ENCODE data around the gene DEK.

DNA sequence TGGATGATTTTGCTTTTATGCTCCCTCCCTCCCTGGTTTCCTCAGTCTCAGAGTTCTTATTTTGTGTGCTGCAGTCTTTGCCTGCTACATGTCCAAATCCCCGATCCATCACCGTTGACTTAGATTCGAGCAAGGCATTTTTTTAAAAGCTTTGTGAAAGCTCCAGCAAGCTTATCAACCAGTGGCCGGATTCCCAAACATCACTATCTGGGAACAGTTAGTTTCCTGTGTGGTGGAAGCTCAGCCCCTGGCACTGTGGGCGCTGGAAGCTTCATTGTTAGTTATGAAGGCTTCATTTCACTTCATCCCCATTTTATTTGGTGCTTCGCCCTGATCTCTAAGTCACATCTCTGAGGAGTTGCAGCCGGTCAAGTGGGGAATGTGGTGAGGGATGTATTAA, 44.7 kb downstream of the DEK start:
- TF ChIP-seq, protein P1, sequence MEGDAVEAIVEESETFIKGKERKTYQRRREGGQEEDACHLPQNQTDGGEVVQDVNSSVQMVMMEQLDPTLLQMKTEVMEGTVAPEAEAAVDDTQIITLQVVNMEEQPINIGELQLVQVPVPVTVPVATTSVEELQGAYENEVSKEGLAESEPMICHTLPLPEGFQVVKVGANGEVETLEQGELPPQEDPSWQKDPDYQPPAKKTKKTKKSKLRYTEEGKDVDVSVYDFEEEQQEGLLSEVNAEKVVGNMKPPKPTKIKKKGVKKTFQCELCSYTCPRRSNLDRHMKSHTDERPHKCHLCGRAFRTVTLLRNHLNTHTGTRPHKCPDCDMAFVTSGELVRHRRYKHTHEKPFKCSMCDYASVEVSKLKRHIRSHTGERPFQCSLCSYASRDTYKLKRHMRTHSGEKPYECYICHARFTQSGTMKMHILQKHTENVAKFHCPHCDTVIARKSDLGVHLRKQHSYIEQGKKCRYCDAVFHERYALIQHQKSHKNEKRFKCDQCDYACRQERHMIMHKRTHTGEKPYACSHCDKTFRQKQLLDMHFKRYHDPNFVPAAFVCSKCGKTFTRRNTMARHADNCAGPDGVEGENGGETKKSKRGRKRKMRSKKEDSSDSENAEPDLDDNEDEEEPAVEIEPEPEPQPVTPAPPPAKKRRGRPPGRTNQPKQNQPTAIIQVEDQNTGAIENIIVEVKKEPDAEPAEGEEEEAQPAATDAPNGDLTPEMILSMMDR (IDR thresholded peaks at IDR 0.05) = no peak
- TF ChIP-seq EP300 (IDR thresholded peaks at IDR 0.05) (no peak), POLR2A (IDR thresholded peaks at IDR 0.05) (no peak)
